Measurements from ENCODE around the gene B4GALNT3. TPM values are rescaled to one million over a fixed set of nuclear protein-coding genes. Genes with fewer than 3 reads are reported as not detected.

Gene B4GALNT3
- total RNA-seq, 2 donors from 2014 or later: 1.3 to 3.7 TPM

DNA sequence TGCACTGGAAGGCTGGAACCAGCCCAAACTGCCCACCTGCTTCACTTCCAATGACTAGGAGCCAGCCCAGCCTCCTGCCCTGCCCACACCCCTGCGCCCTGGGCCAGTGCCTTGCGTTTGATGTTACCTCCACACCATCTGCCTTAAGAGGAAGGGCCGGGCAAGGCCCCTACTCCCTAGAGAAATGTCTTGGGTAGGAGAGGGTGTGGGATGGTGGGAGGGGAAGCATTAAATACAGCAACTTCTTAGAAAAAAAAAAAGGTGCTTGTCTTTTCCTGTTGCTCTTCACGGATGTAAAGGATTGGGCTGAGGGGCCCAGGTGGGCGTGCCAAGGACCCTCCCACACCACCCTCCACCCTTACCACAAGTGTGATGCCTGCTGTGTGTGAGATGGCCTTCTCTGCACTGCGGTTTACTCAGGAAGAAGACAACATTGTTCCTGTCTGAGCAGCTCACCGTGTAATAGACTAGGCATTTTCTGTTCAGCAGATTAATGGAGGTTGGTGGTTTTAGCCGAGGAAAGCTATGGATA lies 103.6 kb downstream of the B4GALNT3 start:
- Mint-ChIP-seq H3K36me3 (ENCODE audit: insufficient read depth in 2 of 2) (no peaks in the 10 kb centered on the region), H3K4me3 (peak overlapping the region; percentile 61 to 62), H3K27ac (peak overlapping the region; percentile 66), H3K27me3 (ENCODE audit: low read depth) (no peaks in the 10 kb centered on the region), H3K4me1 (ENCODE audit: low read depth) (peaks cover 53% of the 10 kb centered on the region), H3K9me3 (no peaks in the 10 kb centered on the region)
- ATAC-seq (replicated peaks in 1 of 2) (peak; percentile 75 to 81), DNase-seq (peak in 1 of 2 donors; percentile 58)

DNA sequence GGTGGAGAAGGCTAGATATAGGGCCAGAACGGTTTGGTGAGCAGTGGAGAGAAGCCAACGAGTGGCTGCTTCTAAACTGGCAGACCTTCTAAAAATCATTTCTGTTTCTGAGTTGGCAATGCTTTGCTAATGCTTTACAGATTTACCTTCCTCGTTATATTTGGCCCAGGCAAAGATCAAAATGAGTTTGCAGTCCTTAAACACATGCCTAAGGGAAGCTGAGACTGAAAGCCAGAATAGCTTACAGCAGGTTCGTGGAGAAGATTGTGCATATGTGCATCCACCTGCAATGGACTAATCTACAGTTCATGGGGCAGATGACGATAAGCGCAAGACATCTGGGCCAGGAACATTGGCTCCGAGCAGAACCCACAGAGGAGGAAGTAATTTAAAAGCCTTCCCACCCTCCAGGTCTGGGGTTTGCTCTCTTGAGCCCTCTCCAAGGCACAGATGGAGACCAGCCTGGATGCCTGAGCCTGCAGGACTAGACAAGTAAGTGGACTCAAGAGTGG lies 104.1 kb downstream of the B4GALNT3 start:
- DNase-seq (no peak), ATAC-seq (replicated peaks in 1 of 2) (peak in 1 of 2 donors; percentile 20)
- no peaks in the 10 kb centered on the region for H3K9me3 Mint-ChIP-seq
- peak overlapping the region; percentile 61 to 62 for H3K4me3 Mint-ChIP-seq
- no peaks in the 10 kb centered on the region for H3K27me3 Mint-ChIP-seq (ENCODE audit: low read depth)
- H3K4me1 Mint-ChIP-seq (ENCODE audit: low read depth): peaks cover 55% of the 10 kb centered on the region
- peak overlapping the region; percentile 66 for H3K27ac Mint-ChIP-seq
- no peaks in the 10 kb centered on the region for H3K36me3 Mint-ChIP-seq (ENCODE audit: insufficient read depth in 2 of 2)

DNA sequence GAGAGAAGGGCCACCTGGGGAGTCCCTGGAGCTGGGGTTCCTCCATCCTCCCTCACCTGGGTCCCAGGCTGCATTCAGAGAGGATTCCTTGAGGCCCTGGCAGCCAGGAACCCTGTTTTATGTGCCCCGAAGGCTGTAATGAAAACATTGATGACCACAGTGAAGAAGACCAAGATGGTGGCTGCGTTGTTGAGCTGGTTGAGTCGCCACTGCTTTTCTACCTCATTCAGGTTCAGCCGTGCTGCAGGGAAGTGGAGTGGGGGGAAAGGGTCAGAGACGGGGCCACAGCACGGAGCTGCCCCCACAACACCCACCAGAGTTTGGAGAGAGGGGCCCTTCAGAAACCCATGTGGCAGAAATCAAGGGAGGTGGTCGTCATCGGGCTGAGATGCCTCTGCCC lies 105.4 kb downstream of the B4GALNT3 start:
- H3K4me1 Mint-ChIP-seq (ENCODE audit: low read depth): peaks cover 62% of the 10 kb centered on the region
- H3K4me3 Mint-ChIP-seq: no peak overlapping the region

DNA sequence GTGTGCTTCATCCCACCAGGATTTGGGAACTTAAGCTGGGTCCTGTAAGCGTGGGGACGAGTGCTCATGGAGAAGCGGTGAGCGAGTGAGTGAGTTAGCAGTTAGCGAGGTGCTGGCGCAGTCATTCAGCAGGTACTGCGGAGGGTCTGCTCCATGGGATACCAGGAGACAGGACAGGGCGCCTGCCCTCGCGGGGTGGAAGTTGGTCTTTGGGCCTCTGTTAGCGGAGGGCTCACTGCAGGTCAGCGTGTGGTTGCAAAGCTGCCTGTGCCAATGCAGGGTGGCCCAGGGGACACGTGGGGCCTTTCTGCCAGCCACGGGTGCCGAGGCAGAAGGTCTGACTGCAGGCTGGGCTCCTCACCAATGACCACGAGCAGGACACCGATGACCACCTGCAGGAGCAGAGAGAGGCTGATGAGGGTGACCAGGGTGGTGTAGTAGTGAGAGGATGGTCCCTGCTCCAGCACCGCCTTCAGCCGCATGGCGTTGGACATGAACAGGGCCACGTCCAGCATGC lies 105.9 kb downstream of the B4GALNT3 start:
- H3K27me3 Mint-ChIP-seq (ENCODE audit: low read depth): no peaks in the 10 kb centered on the region
- H3K4me3 Mint-ChIP-seq: no peak overlapping the region
- H3K9me3 Mint-ChIP-seq: no peaks in the 10 kb centered on the region
- DNase-seq (no peak), ATAC-seq (replicated peaks in 1 of 2) (no peak)
- no peaks in the 10 kb centered on the region for H3K36me3 Mint-ChIP-seq (ENCODE audit: insufficient read depth in 2 of 2)
- H3K4me1 Mint-ChIP-seq (ENCODE audit: low read depth): peaks cover 62% of the 10 kb centered on the region
- no peak overlapping the region for H3K27ac Mint-ChIP-seq

More for the DNA sequence above, 105.4 kb downstream of the B4GALNT3 start:
- DNase-seq (no peak), ATAC-seq (replicated peaks in 1 of 2) (no peak)
- Mint-ChIP-seq H3K9me3 (no peaks in the 10 kb centered on the region), H3K27ac (no peak overlapping the region), H3K27me3 (ENCODE audit: low read depth) (no peaks in the 10 kb centered on the region), H3K36me3 (ENCODE audit: insufficient read depth in 2 of 2) (no peaks in the 10 kb centered on the region)

DNA sequence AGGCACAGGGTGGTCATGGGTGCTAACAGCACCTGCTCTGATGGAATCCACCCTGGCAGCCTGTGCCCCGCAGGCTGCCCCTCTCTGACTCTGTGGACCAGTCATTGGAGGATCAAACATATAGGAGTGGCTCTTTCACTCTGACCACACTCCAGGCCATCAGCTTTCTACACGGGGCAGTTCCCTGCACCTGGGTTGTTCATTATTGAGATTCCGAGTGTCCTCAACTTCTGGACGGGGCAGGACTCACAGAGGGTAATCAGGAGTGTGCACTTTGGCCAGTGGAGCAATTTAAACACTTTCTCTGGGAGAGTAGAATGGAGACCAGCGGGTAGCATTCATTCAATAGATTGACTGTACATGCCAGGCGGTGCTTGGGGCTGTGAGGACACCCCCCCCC lies 108.7 kb downstream of the B4GALNT3 start:
- ATAC-seq (replicated peaks in 1 of 2) (no peak), DNase-seq (no peak)
- no peak overlapping the region for H3K4me3 Mint-ChIP-seq
- peaks cover 2% of the 10 kb centered on the region in 2 donors for H3K36me3 Mint-ChIP-seq (ENCODE audit: insufficient read depth in 2 of 2)
- peaks cover 0 to 2% of the 10 kb centered on the region in 2 donors for H3K9me3 Mint-ChIP-seq
- H3K4me1 Mint-ChIP-seq (ENCODE audit: low read depth): peaks cover 58% of the 10 kb centered on the region
- H3K27ac Mint-ChIP-seq: no peak overlapping the region
- no peaks in the 10 kb centered on the region for H3K27me3 Mint-ChIP-seq (ENCODE audit: low read depth)

DNA sequence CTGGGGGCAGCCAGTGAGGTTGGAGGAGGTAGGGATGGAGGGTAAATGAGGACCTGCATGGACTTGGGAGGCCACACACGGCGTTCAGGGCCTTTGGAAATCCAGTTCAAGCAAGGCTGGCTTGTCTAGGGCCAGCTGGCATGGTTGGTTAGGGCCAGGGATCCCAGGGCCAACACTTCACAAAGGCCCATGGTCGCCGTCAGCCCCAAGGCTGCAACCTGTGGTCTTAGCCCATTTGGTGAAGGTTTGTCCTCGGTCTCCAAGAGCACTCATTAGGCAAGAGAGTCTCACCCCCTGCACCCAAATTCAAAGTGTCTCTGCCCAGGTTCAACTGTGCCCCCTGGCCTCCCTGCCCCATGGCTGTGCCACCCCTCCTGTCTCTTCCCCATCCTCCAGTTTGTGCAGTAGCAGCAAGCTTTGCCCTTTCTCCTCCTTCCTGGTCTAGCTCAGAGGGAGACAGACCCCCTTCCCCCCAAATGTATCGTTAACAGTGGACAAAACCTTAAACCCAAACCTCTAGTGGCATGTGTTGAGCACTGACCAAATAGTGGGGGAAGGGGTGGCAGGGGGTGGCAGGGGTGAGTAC lies 109.4 kb downstream of the B4GALNT3 start:
- Mint-ChIP-seq H3K9me3 (peaks cover 0 to 2% of the 10 kb centered on the region in 2 donors), H3K4me1 (ENCODE audit: low read depth) (peaks cover 51% of the 10 kb centered on the region), H3K36me3 (ENCODE audit: insufficient read depth in 2 of 2) (peaks cover 2% of the 10 kb centered on the region in 2 donors), H3K27ac (no peak overlapping the region), H3K27me3 (ENCODE audit: low read depth) (no peaks in the 10 kb centered on the region), H3K4me3 (peak overlapping the region in 1 of 2 donors; percentile 90)
- ATAC-seq (replicated peaks in 1 of 2) (no peak), DNase-seq (no peak)

DNA sequence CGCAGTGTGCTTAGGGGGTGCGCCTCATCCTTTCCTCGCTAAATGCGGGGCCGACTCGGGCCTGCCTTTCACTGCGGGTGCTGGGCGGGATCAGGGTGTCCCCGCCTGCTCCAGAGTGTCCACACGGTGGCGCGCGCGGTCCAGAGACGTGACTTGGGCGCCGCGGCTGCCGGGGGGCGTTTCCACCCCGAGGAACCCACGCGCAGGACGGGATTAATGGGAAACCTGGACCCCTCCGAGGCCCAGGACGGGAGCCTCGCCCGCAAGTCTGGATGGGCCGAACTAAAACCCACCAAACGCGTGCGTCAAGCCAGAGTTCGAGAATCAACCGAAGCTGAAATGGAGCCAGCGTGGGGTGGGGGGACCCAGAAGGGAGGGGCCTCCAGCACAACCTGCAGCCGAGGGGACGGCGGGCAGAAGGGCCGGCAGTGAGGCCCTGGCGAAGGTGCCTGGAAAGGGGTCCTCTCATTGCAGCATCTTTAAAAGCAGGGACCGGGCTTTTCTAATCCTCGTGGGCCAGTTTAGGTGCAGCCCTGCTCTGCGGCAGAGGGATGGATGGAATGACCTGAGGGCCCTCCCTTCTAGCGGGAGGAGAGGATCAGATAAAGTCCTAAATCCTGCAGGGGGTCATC lies 110.2 kb downstream of the B4GALNT3 start:
- Mint-ChIP-seq H3K4me1 (ENCODE audit: low read depth) (peaks cover 50% of the 10 kb centered on the region), H3K27me3 (ENCODE audit: low read depth) (no peaks in the 10 kb centered on the region), H3K27ac (peak overlapping the region; percentile 76), H3K4me3 (peak overlapping the region; percentile 90 to 93), H3K36me3 (ENCODE audit: insufficient read depth in 2 of 2) (peaks cover 2 to 3% of the 10 kb centered on the region in 2 donors), H3K9me3 (peaks cover 0 to 2% of the 10 kb centered on the region in 2 donors)
- ATAC-seq (replicated peaks in 1 of 2) (peak; percentile 88 to 93), DNase-seq (peak; percentile 91)

DNA sequence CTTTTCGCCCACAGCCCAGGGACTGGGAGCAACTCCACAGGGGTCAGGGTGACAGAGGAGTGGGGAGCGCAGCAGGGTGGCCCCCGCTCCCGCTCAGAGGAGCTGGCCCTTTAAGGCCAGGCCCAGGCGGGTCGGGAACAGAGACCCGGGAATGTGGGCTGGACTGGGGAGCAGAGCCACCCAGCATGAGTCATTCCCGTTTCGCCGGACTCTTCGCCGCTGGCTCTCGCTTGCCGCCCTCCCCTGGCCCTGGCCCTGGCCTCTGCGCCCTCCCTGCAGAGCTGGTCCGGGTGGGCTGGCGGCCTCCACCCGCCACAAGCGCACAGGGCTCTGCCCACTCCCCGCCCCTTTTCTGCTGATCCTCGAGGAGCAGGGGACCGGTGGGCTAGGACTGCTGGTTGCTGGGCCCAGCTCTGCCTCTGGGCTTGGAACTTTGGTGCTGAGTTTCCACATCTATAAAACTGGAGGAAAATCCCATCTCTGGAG lies 110.7 kb downstream of the B4GALNT3 start:
- H3K27me3 Mint-ChIP-seq (ENCODE audit: low read depth): no peaks in the 10 kb centered on the region
- H3K4me1 Mint-ChIP-seq (ENCODE audit: low read depth): peaks cover 50% of the 10 kb centered on the region
- peaks cover 3 to 4% of the 10 kb centered on the region in 2 donors for H3K36me3 Mint-ChIP-seq (ENCODE audit: insufficient read depth in 2 of 2)
- H3K9me3 Mint-ChIP-seq: peaks cover 1 to 2% of the 10 kb centered on the region in 2 donors
- no peak overlapping the region for H3K27ac Mint-ChIP-seq
- no peak for DNase-seq
- ATAC-seq (replicated peaks in 1 of 2): no peak
- peak overlapping the region in 1 of 2 donors; percentile 25 for H3K4me3 Mint-ChIP-seq

DNA sequence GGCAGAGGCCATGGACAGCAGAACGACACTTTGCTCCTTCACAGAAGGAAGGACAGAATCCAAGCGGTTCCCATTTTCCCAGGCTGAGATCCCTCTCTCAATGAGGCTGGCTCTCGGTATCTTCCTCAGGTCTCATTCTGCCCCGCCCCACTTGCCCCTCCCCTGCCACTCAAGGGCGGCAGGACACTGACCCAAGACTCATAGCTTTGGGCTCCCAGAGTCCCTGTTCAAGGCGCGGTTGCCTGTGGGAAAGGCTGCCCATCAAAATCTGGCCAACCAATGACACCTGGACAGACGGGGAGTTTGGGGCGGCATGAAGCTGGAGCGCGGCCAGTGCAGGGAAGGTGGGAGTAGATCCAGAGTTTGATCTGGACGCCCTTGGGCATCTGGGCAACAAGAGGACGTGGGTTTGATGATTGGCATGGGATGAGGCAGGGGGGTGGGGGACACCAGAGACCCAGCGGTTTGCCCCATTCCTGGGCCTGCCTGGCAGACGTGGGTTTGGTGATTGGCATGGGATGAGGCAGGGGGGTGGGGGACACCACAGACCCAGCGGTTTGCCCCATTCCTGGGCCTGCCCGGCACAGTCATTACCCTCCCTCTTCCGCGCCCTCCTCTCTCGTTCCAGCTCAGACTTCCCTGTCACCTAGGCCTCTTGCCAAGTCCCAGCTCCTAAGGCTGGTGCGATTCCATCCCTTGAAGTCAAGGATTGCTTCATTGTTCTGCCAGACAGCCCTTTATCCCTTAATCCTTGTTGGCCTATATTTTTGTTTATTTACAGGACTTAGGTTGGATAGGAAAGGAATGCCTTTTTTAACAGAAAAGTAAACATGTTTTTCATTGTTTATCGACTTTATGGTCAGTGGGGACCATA lies 111.4 kb downstream of the B4GALNT3 start:
- Mint-ChIP-seq H3K36me3 (ENCODE audit: insufficient read depth in 2 of 2) (peaks cover 3 to 4% of the 10 kb centered on the region in 2 donors), H3K4me3 (peak overlapping the region; percentile 8 to 25), H3K27me3 (ENCODE audit: low read depth) (no peaks in the 10 kb centered on the region), H3K4me1 (ENCODE audit: low read depth) (peaks cover 44% of the 10 kb centered on the region), H3K9me3 (peaks cover 1 to 2% of the 10 kb centered on the region in 2 donors), H3K27ac (no peak overlapping the region)
- no peak for DNase-seq
- ATAC-seq (replicated peaks in 1 of 2): no peak

DNA sequence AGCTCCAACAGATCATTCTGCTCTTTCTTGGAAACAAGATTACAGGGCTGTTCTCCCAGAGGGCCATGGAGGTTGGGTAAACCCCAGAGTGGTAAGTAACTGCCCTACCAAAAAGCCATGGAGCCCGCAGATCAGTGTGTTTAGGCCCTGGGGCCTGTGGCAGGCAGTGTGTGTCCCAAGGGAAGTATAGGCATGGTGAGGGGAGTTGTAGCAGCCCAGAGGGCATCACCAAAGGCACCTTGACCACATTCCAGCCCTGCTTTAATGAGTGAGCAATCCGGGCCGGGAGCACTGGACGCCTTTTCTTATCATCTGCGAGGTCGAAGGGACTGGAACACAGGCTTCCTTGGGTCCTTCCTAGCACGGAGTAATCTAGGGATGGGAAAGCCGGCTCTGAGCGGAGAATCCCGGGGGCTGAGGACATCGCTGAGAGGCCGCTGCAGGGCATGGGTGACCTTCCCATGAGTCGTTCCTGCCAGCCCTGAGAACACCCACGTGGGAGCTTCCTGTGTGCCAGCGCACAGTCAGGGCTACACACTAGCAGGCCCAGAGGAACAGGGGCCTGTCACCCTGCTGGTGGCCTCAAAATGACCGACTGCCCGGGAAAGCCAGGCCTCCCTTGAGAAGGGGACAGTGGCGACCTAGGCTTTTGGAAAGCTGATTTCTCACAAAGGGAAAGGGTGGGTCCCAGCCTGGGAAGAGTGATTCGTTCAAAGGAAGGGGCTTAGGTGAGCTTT lies 112.2 kb downstream of the B4GALNT3 start:
- H3K27me3 Mint-ChIP-seq (ENCODE audit: low read depth): no peaks in the 10 kb centered on the region
- H3K4me3 Mint-ChIP-seq: peak overlapping the region in 1 of 2 donors; percentile 8
- DNase-seq (no peak), ATAC-seq (replicated peaks in 1 of 2) (no peak)
- peaks cover 3 to 4% of the 10 kb centered on the region in 2 donors for H3K36me3 Mint-ChIP-seq (ENCODE audit: insufficient read depth in 2 of 2)
- H3K9me3 Mint-ChIP-seq: peaks cover 1 to 2% of the 10 kb centered on the region in 2 donors
- peaks cover 42% of the 10 kb centered on the region for H3K4me1 Mint-ChIP-seq (ENCODE audit: low read depth)
- H3K27ac Mint-ChIP-seq: peak overlapping the region; percentile 7

DNA sequence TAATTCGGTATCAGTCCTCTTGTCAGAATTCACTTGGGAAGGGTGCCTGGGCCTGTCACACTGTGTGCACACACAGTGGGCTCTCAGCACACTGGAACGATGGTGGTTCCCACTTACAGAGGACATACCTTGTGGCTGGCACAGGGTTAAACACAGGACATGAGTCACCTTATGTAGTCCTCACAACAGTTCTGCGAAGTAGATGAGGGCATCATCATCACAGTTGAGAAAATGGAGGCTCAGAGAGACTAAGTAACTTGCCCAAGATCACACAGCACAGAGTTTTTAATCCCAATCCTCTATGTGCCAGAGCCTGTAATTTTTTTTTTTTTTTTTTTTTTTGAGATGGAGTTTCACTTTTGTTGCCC lies 112.8 kb downstream of the B4GALNT3 start:
- Mint-ChIP-seq H3K9me3 (peaks cover 1 to 2% of the 10 kb centered on the region in 2 donors), H3K27ac (peak overlapping the region; percentile 7), H3K36me3 (ENCODE audit: insufficient read depth in 2 of 2) (peaks cover 3 to 4% of the 10 kb centered on the region in 2 donors), H3K4me3 (no peak overlapping the region), H3K27me3 (ENCODE audit: low read depth) (no peaks in the 10 kb centered on the region), H3K4me1 (ENCODE audit: low read depth) (peaks cover 42% of the 10 kb centered on the region)
- DNase-seq (peak in 1 of 2 donors; percentile 28), ATAC-seq (replicated peaks in 1 of 2) (peak; percentile 30 to 67)

DNA sequence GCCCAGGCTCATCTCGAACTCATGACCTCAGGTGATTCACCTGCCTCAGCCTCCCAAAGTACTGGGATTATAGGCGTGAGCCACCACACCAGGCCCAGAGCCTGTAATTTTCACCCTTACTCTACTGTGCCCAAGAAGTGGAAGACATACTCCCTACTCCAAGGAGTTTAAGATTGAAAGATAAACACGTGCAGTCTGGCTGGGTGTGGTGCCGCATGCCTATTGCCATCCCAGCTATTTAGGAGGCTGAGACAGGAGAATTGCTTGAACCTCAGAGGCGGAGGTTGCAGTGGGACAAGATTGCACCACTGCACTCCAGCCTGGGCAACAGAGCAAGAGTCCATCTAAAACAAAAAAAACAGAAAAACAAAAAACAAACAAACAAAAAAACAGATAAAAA lies 113.5 kb downstream of the B4GALNT3 start:
- H3K4me1 Mint-ChIP-seq (ENCODE audit: low read depth): peaks cover 40% of the 10 kb centered on the region
- no peak overlapping the region for H3K27ac Mint-ChIP-seq
- no peaks in the 10 kb centered on the region for H3K27me3 Mint-ChIP-seq (ENCODE audit: low read depth)
- peaks cover 3 to 4% of the 10 kb centered on the region in 2 donors for H3K36me3 Mint-ChIP-seq (ENCODE audit: insufficient read depth in 2 of 2)
- ATAC-seq (replicated peaks in 1 of 2): no peak
- DNase-seq: no peak
- no peak overlapping the region for H3K4me3 Mint-ChIP-seq
- H3K9me3 Mint-ChIP-seq: peaks cover 1 to 2% of the 10 kb centered on the region in 2 donors

All from activated T-cell treated with anti-CD3 and anti-CD28 coated beads, Interleukin-2, amount 50 U/mL, for 72 hours (primary cell).